Left cardiac atrium (tissue), 4 donors: ENCODE data around the gene MAML3. TPM values are rescaled to one million over a fixed set of nuclear protein-coding genes. Genes with fewer than 3 reads are reported as not detected.
A peak's percentile ranks its signal among the peaks of the same experiment; 100 is the strongest.

ENCODE experiments used
- ATAC-seq, 2 donors: fragments of 200-7000 bp; cut with Tn5 transposase; one replicate each; pipeline ENCODE4 v1.9.1; 2020; ENCODE audit warnings: mild to moderate bottlenecking in 2 of 2, moderate library complexity in 2 of 2
- DNase-seq: peaks from one replicate; pipeline ENCODE4 v3.0.0-alpha.2; 2020
- intact Hi-C, 2 donors: fragments of 100-400 bp; cut with DNase I; formaldehyde crosslinking; loops; one replicate each; pipeline versions ENCODE4 v1.14.1 to v1.15.1; 2022 to 2023
- total RNA-seq, 2 donors: library from RNA; stranded (reverse); fragmentation: NEBNext Ultra II Directional; extraction: Animal tissue kit (Norgen Biotek cat#: 25700); gene quantifications; one replicate each; pipeline ENCODE4 v1.2.1, GENCODE V29; 2021
- donor health status: DM: no; HTN: yes; CAD: no.
- donor health status: DM: no; HTN: yes; CAD: no; lungs with severe emphysema.
- donor health status: DM: yes; HTN: yes; CAD: no.
- donor health status: Dilated cardiomyopathy.

Gene MAML3
- total RNA-seq, 2 donors from 2014 or later, result 2.6 to 3.0 TPM

DNA sequence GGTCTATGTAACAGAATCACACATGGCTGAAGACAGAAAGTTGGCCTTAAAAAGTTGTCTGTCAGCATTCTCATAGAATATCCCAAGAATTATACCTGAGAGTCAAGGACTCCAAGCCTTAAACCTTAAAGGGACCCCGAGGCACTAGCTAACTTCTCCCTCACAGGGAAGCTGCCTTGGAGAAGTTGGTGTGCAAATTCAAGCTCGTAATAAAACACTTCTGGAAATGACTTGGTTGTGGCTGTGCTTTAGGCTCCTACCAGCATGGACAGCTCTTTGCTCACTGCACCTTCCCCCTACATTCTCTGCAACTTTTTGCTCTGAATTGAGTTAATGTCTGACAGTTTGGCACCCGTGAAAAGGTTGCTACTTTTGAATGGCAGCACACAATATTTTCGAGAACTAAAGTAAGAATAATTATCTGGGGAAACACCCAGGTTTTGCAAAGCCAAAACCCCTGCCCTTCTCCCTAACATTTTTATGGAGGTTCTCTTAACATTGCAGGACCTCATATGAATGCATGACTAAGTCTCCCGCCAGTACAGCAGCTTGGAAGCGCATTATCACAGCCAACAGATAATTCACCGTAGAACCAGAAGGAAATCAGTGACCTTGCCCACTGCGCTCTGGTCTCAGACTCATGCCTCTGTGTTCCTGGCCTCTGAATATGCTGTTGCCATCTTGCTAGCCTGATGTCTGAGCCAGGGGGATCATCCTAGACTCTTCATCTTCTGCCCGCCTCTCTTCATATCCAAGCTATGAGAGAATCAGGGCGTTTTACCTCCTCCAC, 397.4 kb downstream of the MAML3 start:
- ATAC-seq, result peak in 1 of 2 donors; percentile 84
- DNase-seq, result no peak

DNA sequence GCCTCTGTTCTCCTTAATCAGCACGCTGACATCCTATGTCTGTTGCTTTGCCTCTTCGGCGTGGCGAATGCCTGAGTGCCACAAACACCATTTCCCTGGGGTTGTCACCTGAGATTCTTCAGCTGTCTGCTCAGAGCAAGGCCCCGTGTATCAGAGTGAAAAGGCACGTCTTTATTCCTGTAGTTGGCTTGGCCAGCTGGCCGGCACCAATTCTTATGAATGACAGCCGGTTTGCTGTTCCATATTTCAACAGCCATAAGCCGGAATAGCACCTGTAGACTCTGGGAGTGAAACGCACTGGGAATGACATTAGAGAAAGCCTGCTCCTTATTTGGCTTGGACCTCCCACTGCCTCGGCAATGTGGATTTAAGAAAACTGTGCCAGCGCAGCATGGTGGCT, 399.0 kb downstream of the MAML3 start:
- DNase-seq (no peak), ATAC-seq (no peak)
- intact Hi-C loops, result no loop called here

More for the DNA sequence above, 397.4 kb downstream of the MAML3 start:
- intact Hi-C loops, result no loop called here

DNA sequence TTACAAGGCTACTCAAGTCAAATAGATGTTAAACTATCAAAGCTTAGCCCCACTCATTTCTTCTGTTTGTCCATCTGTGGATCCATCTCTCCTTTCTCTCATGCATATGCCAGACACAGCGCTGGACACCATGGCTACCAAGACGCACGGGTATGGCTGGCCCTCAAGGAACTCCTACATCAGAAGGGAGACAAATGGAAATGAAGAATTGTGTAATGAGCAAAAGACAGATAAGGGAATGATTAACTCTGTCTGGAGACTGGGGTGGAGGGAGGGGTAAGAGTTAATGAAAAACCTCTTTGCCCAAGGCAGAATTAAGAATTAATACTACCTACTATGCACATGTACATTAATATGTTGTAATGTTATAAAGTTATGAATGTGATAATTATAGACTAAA, 400.3 kb downstream of the MAML3 start:
- DNase-seq (no peak), ATAC-seq (no peak)
- intact Hi-C loops, result no loop called here

DNA sequence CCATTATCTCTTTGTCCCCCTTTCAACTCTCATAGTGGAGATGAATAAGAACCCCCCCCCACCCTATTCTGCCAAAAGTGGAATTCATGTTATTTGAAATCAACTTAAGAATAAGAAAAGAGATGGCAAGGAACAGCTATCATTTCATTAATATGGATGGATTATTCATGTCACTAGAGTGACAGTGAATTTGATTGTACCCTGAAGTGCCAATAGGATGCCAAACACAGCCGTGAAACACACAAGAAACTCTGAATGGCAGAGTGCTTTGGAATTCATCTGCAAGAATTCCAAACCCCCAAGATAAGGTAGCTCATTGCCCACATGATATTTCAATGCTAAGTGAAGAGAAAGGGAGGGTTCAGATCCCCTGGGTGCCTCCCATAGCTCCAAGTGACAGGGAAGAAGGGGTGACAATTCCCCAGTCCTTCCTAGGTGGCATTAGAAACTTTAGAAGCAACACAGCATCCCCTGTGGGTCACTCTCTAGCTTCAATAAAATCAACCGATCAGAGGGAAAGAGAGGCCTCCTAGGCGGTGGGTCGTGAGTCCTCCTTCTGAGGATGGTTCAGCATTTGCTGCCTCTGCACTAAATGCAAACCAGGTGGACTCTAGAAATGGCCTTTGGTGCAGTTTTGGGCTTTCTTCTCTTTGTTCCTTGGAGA, 404.0 kb downstream of the MAML3 start:
- no peak for ATAC-seq
- intact Hi-C loops, result loop anchor here in 1 of 2 donors (10.0 kb wide), 1 partner anchor 255 kb away; no protein-coding TSS in a partner anchor
- no peak for DNase-seq

DNA sequence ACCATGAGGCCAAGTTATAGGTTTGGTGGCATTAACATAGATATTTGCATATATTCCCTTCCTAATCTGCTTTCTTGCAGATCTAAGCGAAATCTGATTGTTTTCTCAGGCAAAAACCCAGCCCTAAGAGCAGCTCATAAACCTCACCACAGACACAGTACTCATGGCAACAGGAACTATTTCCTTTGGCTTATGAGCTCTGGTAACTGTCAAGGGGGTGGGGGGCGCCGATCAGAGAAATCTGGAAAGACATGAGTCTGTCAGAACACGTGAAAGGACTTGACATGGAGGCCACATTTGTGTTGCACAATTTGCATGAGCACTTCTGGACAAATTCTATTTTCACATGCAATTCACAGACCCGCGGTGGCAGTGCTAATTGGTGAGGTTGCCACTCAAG, 404.6 kb downstream of the MAML3 start:
- intact Hi-C loops, result loop anchor here in 1 of 2 donors (10.0 kb wide), 1 partner anchor 255 kb away; no protein-coding TSS in a partner anchor
- DNase-seq (no peak), ATAC-seq (no peak)

DNA sequence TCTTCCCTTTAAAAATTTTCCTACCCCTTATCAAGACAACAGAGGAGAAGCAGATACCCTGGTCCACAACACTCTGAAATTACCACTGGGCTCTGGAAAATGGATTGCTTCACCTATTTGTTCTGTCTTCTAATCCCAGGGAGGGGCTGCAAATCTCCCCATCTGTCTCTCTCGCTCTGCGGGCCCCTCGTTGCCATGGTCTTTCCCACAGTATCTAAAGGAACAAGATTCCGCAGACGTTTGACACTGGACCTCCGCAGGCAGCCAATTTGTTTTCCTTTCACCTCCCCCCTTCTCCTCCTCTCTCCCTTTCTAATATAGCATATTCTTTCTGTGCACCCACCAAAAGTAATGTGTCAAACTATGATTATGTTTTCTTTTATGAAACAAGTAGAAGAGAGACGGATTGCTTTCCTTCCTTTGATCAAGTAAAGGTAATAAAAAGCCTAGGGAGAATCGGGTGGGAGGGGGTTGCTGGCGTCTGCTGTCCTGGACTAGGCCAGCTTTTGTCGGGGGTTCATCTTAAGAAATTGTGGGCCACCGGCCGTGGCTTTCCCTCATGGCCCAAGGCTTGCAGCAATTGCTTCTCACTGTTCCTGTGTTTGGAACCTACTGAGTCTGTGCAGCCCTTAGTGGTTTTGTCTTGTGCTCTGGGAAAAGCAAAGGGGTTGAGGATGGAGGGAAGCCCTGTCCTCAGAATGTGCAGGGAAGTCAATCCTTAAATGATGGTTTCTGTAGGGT, 407.4 kb downstream of the MAML3 start:
- no peak for DNase-seq
- no peak for ATAC-seq
- intact Hi-C loops, result loop anchor here in 1 of 2 donors (10.0 kb wide), 1 partner anchor 258 kb away; no protein-coding TSS in a partner anchor

DNA sequence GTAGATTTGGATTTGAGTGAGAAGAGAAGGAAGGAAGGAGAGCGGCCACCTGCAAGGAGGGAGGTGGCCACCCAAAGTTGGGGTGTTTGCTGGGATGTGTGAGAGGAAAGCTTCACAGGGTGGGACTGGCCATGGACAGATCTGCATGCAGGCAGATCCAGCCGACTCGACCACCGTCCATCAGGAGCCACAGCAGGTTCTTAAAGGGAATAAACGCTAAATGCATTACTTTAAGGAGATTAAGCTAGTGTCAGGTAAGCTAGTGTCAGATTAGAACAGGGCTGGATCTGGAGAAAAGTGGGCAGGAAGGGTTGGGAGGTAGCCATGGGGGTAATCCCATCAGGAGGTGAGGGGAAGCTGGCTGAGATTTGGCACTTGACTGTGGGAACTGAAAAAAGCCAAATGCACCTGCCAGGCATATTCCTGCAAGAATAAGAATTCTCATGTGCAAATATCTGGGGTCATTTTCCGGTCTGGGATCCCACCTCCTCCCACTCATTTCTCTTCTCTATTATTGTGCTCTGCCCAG, 408.8 kb downstream of the MAML3 start:
- intact Hi-C loops, result loop anchor here in 1 of 2 donors (10.0 kb wide), 1 partner anchor 260 kb away; no protein-coding TSS in a partner anchor
- DNase-seq, result no peak
- ATAC-seq, result no peak

DNA sequence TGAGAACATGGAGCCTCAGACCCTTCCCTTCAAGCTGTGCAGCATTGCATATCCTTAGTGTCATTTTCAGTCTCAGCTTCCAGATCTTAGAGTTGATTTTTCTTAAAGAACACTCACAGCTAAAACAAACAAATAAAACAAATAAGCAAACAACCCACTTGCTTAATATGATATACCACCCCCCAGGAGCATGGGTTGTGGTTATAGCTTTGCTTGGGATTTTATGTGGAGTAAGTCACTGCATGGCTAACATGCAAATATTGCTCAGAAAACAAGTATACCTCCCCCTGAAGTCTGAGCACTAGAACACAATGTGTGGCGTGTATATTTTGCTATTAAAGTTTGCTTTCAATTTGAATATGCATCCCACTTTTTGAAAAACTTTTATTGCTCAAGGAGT, 409.8 kb downstream of the MAML3 start:
- intact Hi-C loops, result loop anchor here in 1 of 2 donors (10.0 kb wide), 1 partner anchor 261 kb away; no protein-coding TSS in a partner anchor
- DNase-seq (no peak), ATAC-seq (no peak)

DNA sequence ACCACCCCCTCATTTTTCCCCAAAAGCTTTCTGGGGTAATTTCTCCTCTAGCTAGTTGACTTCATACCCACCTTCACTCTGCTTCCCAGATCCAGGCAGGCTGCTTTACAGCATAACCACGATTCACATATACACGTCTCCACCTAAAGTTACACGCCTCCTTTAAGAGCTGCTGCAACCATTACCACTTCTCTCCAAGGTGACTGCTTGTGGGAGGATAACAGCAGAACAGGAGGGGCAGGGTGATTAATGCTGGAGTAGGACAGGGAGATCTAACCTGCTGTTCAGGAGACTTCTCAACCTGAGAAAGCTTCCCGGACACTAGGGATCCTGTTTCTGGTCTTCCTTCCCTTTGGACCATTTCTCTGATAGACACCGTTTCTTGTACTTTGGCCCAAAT, 411.0 kb downstream of the MAML3 start:
- ATAC-seq (no peak), DNase-seq (no peak)
- intact Hi-C loops, result loop anchor here in 1 of 2 donors (10.0 kb wide), 1 partner anchor 262 kb away; no protein-coding TSS in a partner anchor

DNA sequence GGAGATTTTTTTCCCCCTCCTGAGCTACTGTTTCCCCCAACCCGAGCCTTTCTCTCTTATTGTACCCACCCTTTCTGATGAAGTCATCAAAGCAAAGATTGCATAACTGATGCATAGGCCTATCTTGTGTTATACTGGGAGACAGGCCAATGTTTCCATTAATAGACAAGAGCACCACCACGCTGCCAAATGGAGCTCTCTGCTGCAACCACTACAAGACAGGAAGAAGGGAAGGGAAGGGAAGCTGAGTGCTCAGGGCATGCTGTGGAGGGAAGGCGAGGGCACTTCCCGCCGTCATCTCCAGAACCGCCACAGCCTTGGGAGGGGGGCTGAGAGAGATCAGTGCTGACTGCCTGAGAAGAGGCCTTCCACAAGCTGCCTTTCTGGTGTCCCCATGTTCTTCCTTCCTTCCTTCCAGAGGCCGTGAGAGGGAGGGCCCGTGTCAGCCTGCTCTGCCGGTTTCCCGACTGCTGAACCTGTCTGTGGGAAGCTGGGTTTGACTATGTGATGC, 413.4 kb downstream of the MAML3 start:
- intact Hi-C loops, result loop anchor here in 1 of 2 donors (10.0 kb wide), 1 partner anchor 264 kb away; no protein-coding TSS in a partner anchor
- ATAC-seq (peak; percentile 93 to 97), DNase-seq (peak; percentile 78)

DNA sequence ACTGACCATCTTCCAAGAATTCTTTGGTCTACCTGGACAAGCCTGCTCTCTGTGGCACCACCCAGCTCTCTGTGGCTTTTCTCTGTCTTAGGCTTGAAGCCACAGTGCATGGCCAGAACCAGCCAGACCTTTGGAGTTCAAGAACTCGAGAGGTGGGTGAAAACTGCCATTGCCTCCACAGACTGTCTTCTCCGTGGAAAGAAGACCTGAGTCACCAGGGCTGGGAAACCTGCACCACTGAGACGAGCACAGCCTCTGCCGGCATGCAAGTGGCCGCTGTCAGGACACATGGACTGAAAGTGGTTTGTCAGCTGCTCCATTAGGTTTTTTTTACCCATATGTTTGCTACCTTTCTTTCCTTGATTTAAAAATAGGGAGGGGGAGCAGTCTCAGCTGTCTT, 413.9 kb downstream of the MAML3 start:
- DNase-seq, result peak; percentile 64
- peak; percentile 40 to 64 for ATAC-seq
- intact Hi-C loops, result loop anchor here in 1 of 2 donors (10.0 kb wide), 1 partner anchor 265 kb away; no protein-coding TSS in a partner anchor

DNA sequence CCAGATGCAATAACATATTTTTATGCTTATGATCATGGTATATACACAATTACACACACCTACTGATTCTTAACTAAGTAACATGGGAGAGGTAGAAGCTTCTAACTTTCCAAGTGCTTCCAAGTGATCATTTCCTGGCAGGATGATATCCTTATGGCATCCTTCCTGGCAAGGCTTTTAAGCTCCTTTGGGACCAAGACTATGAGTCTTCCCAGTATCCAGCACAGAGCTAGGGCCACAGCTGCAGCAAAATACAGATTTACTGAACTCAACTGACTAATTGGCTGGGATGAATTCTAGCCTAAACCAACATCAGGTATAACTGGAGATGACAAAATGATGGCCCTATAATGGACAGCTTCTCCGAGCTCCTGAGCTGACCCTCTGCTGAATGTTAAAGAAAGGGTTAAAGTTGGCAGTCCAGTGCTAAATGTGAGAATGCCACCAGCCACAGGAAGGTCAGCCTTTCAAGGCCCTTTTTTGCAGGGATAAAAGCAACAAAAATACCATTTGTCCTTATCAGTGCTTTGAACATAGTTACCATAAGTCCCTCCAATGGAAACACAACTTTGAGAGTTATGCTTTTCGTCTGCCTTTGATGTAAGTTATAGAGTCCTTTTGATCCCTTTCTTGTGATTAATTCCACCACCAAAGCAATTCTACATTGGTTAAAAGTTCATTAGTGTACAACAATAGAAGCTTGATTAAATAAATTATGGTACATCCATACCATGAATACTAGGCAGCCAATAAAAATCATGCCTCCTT, 415.0 kb downstream of the MAML3 start:
- intact Hi-C loops, result loop anchor here (10.0 kb wide), 3 partner anchors 76 to 266 kb away; no protein-coding TSS in a partner anchor
- ATAC-seq, result no peak

DNA sequence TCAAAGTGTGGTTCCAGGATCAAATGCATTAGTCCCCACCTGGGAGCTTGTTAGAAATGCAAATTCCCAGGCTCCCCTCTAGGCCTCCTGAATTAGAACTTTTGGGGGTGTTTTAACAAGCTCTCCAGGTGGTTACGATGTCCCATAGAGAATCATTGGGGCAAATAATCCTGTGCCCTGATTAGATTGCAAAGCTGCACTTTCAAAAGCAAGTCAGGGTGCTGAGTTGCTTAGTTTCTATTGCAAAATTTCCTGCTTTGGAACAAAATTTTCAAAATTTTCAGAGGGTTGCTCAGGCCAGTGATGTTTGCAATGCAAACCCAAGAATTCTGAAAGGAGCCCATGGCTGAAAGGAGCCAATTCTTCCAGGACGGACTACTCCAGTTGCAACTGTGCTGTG, 417.3 kb downstream of the MAML3 start:
- DNase-seq (no peak), ATAC-seq (no peak)
- intact Hi-C loops, result loop anchor here (10.0 kb wide), 3 partner anchors 78 to 268 kb away; no protein-coding TSS in a partner anchor

More for the DNA sequence above, 415.0 kb downstream of the MAML3 start:
- DNase-seq, result no peak

DNA sequence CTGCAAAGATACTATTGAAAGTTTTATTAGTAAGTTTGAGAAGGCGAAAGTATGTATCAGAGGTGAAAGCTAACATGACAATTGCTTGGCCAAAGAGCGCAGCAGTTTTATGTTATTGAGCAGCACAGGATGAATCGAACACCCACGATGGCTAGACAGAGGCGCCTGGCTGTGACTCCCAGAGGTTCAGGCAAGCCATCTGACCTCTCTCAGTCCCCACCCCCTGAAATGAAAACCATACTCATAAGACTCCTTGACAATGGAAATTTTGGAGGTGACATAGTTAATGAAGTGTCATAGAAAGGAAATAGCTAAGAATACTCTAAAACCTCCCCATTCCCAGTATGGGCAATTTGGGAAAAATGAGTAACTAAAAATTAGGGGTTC, 417.7 kb downstream of the MAML3 start:
- ATAC-seq (no peak), DNase-seq (no peak)
- intact Hi-C loops, result loop anchor here (10.0 kb wide), 3 partner anchors 79 to 269 kb away; no protein-coding TSS in a partner anchor

DNA sequence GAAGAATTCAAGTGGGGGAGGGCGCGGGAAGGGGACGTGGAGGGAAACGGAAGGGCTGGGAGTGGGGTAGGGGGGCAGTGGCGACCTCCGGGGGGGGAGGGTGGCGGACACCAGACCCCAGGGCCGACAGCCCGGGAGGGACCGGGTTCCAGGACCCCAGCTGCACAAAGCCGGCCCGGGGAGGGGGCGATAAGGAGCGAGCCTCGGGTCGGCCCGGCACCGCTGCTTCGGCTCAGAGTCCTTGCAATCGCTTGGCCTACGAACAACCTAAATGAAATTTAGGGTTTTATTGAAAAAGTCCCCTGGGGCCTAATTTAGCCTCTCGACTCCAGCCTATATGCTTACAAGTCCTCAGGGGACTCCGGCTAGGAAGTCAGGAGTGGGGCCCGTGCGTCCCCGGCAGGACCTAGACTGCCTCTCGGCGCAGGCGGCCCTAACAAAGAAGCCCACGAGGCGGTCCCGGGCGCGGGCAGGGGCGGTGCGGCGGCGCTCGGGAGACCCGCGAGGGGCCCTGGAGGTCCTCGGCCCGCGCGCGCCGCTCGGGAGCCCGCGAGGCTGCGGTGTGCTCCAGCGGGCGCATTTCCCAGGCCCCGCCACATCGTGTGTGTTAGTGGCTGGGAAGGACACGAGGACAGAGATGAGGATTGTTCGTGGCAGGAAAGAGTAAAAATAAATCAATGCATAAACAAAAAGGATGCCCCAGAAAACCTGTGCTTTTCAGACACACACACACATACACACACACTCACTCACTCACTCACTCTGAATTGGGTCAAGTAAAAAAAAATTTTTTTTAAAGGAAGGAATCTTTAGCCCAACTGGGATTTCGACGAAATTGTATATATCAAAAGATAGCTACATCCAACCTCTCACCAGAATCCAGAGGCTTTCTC, 418.4 kb downstream of the MAML3 start:
- ATAC-seq, result peak; percentile 4 to 6
- intact Hi-C loops, result loop anchor here (2.0 to 10.0 kb wide), 5 partner anchors 79 to 517 kb away; no protein-coding TSS in a partner anchor
- peak; percentile 41 for DNase-seq

DNA sequence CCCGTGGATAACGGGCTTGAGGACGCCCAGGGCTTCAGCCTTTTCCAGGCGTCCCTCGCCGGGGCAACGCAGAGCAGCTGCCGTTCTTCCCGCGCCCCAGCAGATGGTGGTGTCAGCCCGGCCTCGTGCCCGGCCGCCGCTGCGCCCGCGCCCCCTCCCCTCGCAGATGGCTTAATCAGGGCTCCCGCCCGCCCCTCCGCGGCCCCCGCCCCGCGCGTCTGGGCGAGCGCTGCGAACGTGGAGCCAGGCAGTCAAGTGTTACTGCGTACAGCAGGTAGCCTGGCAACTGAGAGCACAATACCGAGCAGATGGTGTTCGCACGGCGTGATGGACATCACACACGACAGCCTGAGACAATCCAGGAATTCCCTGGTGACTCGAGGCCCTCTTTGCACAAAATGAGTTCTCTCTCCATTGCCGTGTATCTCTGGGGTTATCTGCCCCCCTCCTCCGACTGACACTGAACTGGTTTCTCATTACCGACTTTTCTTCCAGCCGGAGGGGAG, 419.1 kb downstream of the MAML3 start:
- ATAC-seq (peak; percentile 93 to 96), DNase-seq (peak; percentile 92)
- intact Hi-C loops, result loop anchor here (2.0 to 10.0 kb wide), 8 partner anchors 80 to 522 kb away; partner anchors contain the start of gene MAML3 (in 1 of the 2)
